PC-9 (cell line): ENCODE data around the gene ATP6V0D1. TPM values are rescaled to one million over a fixed set of nuclear protein-coding genes. Genes with fewer than 3 reads are reported as not detected.

Experiments
- BruUV-seq: library from RNA; stranded (reverse); fragments of 400-500 nt; replicated peaks from 2 replicates; lab custom pipeline; 2021; lab: Mats Ljungman, UMichigan
- CTCF ChIA-PET: fragments of 300-600 bp; sonication (Branson Sonifier 250); formaldehyde crosslinking; loops from one replicate; lab custom pipeline; 2022; ENCODE audit warnings: antibody characterized with exemption; lab: Charles Lee
- POLR2A ChIA-PET: fragments of 300-600 bp; sonication (Branson Sonifier 250); formaldehyde crosslinking; loops from one replicate; lab custom pipeline; 2022; ENCODE audit warnings: antibody characterized with exemption; ENCODE audit not compliant: unreplicated experiment; lab: Charles Lee
- DNase-seq, 2 experiments: peaks; one replicate each; pipeline versions ENCODE4 v3.0.0 to v3.0.0-alpha.2; 2015 to 2022; ENCODE audit warnings: mixed read lengths in 1 of 2
- H2AFZ ChIP-seq: fragments of 200-600 bp; sonication (generic); 2 replicates; pipeline ENCODE4 v1.8.1; 2017; ENCODE audit warnings: antibody characterized with exemption
- H3F3A ChIP-seq: fragments of 200-600 bp; sonication (generic); 2 replicates; pipeline ENCODE4 v1.8.1; 2017; ENCODE audit warnings: antibody characterized with exemption, mild to moderate bottlenecking, low read depth; ENCODE audit not compliant: insufficient read depth
- H3K27ac ChIP-seq: fragments of 200-600 bp; sonication (generic); 2 replicates; pipeline ENCODE4 v1.6.1; 2016; ENCODE audit warnings: mixed run types
- H3K27me3 ChIP-seq: fragments of 200-600 bp; sonication (generic); 2 replicates; pipeline ENCODE4 v1.6.1; 2016; ENCODE audit warnings: low read depth, mixed run types; ENCODE audit not compliant: insufficient read depth
- H3K36me3 ChIP-seq: fragments of 200-600 bp; sonication (generic); 2 replicates; pipeline ENCODE4 v1.6.1; 2016; ENCODE audit warnings: low read depth, mixed run types
- H3K4me1 ChIP-seq: fragments of 200-600 bp; sonication (generic); replicated peaks from 2 replicates; pipeline ENCODE4 v1.6.1; 2016; ENCODE audit warnings: mixed run types; ENCODE audit not compliant: insufficient read depth
- H3K4me2 ChIP-seq: fragments of 200-600 bp; sonication (generic); 2 replicates; pipeline ENCODE4 v1.6.1; 2017; ENCODE audit warnings: mixed run types
- H3K4me3 ChIP-seq: fragments of 200-600 bp; sonication (generic); 2 replicates; pipeline ENCODE4 v1.6.1; 2016; ENCODE audit warnings: mixed run types
- H3K79me2 ChIP-seq: fragments of 200-600 bp; sonication (generic); 2 replicates; pipeline ENCODE4 v1.6.1; 2017; ENCODE audit warnings: low read depth, mixed run types
- H3K9me2 ChIP-seq: fragments of 200-600 bp; sonication (generic); 2 replicates; pipeline ENCODE4 v1.8.1; 2017; ENCODE audit warnings: mild to moderate bottlenecking; ENCODE audit not compliant: insufficient read depth
- H3K9me3 ChIP-seq: fragments of 200-600 bp; sonication (generic); 2 replicates; pipeline ENCODE4 v1.8.1; 2016; ENCODE audit warnings: low read depth; ENCODE audit not compliant: insufficient read depth
- H4K20me1 ChIP-seq: fragments of 200-600 bp; sonication (generic); 2 replicates; pipeline ENCODE4 v1.8.1; 2017; ENCODE audit not compliant: insufficient read depth
- CTCF ChIP-seq: fragments of 200-600 bp; sonication (generic); conservative IDR thresholded peaks from 2 replicates; pipeline ENCODE4 v1.6.1; 2017; ENCODE audit warnings: mixed run types, antibody characterized with exemption, mild to moderate bottlenecking, moderate library complexity
- EZH2 ChIP-seq: fragments of 200-600 bp; sonication (generic); IDR thresholded peaks from 2 replicates; pipeline ENCODE4 v1.8.0; 2017; ENCODE audit warnings: antibody characterized with exemption, low read depth
- intact Hi-C: fragments of 100-400 bp; cut with micrococcal nuclease; formaldehyde crosslinking; loops from one replicate; pipeline ENCODE4 v1.10.0; 2022; ENCODE audit not compliant: unreplicated experiment
- total RNA-seq: library from RNA; stranded (reverse); gene quantifications from 2 replicates; pipeline ENCODE4 v1.2.3, GENCODE V29; 2021

Gene ATP6V0D1
- total RNA-seq, 1 experiment from 2014 or later = 61.0 TPM

- no peak overlapping the region for H2AFZ ChIP-seq
- H3K27ac ChIP-seq = no peak overlapping the region
- ChIA-PET POLR2A (no interaction called here), CTCF (no interaction called here)
- no peak overlapping the region for H3K4me3 ChIP-seq
- H3F3A ChIP-seq = no peaks in the 10 kb centered on the region
- no peak for TF ChIP-seq CTCF
- TF ChIP-seq EZH2 = no peak
- no peak overlapping the region for H3K4me2 ChIP-seq
- H3K79me2 ChIP-seq = peaks cover 30% of the 10 kb centered on the region
- intact Hi-C loops = no loop called here
- peaks cover 63% of the 10 kb centered on the region for H4K20me1 ChIP-seq
- no peaks in the 10 kb centered on the region for H3K36me3 ChIP-seq
- H3K9me2 ChIP-seq = no peaks in the 10 kb centered on the region
- no TSS peak for BruUV-seq
- DNase-seq = no peak
- no peaks in the 10 kb centered on the region for H3K27me3 ChIP-seq
- H3K4me1 ChIP-seq = 0 out of 2 replicates have a peak, but pooled peaks cover 4% of the 10 kb centered on the region
- no peaks in the 10 kb centered on the region for H3K9me3 ChIP-seq
Measured at GRCh38 chr16:67470359-67470758, 10.6 kb downstream of the ATP6V0D1 start.

DNA sequence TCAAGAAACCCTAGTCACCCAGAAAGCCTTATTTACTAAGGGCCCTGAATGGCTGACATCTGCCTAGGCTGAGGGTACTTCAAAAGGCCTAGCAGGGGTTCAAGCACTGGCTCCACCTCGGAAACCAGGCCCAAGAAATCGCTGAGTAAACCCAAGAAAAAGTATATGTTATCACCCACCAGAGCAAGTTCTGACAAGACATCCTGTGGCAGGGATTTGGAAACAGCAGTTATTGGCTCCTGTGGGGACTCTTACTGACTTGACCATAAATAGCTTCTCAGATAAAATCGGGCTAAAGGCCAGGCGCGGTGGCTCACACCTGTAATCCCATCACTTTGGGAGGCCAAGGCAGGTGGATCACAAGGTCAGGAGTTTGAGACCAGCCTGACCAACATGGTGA, 12.2 kb downstream of the ATP6V0D1 start:
- H3F3A ChIP-seq = no peaks in the 10 kb centered on the region
- H3K27ac ChIP-seq = no peak overlapping the region
- H3K9me2 ChIP-seq = no peaks in the 10 kb centered on the region
- peaks cover 24% of the 10 kb centered on the region for H3K79me2 ChIP-seq
- no peak overlapping the region for H3K4me2 ChIP-seq
- H3K36me3 ChIP-seq = no peaks in the 10 kb centered on the region
- H3K9me3 ChIP-seq = no peaks in the 10 kb centered on the region
- no peak for DNase-seq
- no peak overlapping the region for H3K4me3 ChIP-seq
- H3K27me3 ChIP-seq = no peaks in the 10 kb centered on the region
- no peak overlapping the region for H2AFZ ChIP-seq
- BruUV-seq = no TSS peak
- ChIA-PET POLR2A (no interaction called here), CTCF (no interaction called here)
- 0 out of 2 replicates have a peak, but pooled peaks cover 5% of the 10 kb centered on the region for H3K4me1 ChIP-seq
- intact Hi-C loops = loop anchor here (5.0 to 10.0 kb wide), 5 partner anchors 96 to 574 kb away; partner anchors contain the start of genes E2F4, ELMO3, EXOC3L1 and PLEKHG4
- H4K20me1 ChIP-seq = peaks cover 69% of the 10 kb centered on the region
- TF ChIP-seq CTCF = no peak
- TF ChIP-seq EZH2 = no peak

- CTCF ChIA-PET = interaction anchor here (1.6 kb wide), 1 partner anchor 35 kb away, joined by 4 read pairs; the partner anchor contains the start of gene HSD11B2
Measured at GRCh38 chr16:67466581-67466980, 14.4 kb downstream of the ATP6V0D1 start.

More at GRCh38 chr16:67466581-67466980, 14.4 kb downstream of the ATP6V0D1 start:
- no peaks in the 10 kb centered on the region for H3K9me2 ChIP-seq
- no peak overlapping the region for H2AFZ ChIP-seq
- 0 out of 2 replicates have a peak, but pooled peaks cover 5% of the 10 kb centered on the region for H3K4me1 ChIP-seq
- no peak overlapping the region for H3K4me3 ChIP-seq
- no peak overlapping the region for H3K4me2 ChIP-seq
- no peak overlapping the region for H3K27ac ChIP-seq
- TF ChIP-seq CTCF (no peak), EZH2 (no peak)
- no peaks in the 10 kb centered on the region for H3K36me3 ChIP-seq
- H4K20me1 ChIP-seq = peaks cover 61% of the 10 kb centered on the region
- intact Hi-C loops = loop anchor here (5.0 to 10.0 kb wide), 5 partner anchors 94 to 572 kb away; partner anchors contain the start of genes E2F4, ELMO3, EXOC3L1 and PLEKHG4
- H3K27me3 ChIP-seq = no peaks in the 10 kb centered on the region
- H3K9me3 ChIP-seq = no peaks in the 10 kb centered on the region
- no TSS peak for BruUV-seq
- H3F3A ChIP-seq = no peaks in the 10 kb centered on the region
- H3K79me2 ChIP-seq = peaks cover 19% of the 10 kb centered on the region
- POLR2A ChIA-PET = no interaction called here
- no peak for DNase-seq
